H9 (cell line): Measurements from ENCODE around the gene CA5A. TPM values are rescaled to one million over a fixed set of nuclear protein-coding genes. Genes with fewer than 3 reads are reported as not detected.

ENCODE experiments used
- DNase-seq: peaks from one replicate; pipeline ENCODE4 v3.0.0-alpha.2; 2017
- H2AFZ ChIP-seq: one replicate; pipeline ENCODE4 v1.6.1; 2013; ENCODE audit warnings: mild to moderate bottlenecking, low read length, control low read depth, moderate library complexity
- H2AK5ac ChIP-seq: 2 replicates; pipeline ENCODE4 v1.6.1; 2013; ENCODE audit warnings: low read length, control low read depth, mixed read lengths; ENCODE audit not compliant: insufficient read length
- H2BK120ac ChIP-seq: one replicate; pipeline ENCODE4 v1.6.1; 2013; ENCODE audit warnings: low read depth, mild to moderate bottlenecking, low read length, control low read depth, inconsistent platforms; ENCODE audit not compliant: poor library complexity, severe bottlenecking
- H2BK12ac ChIP-seq: 2 replicates; pipeline ENCODE4 v1.6.1; 2013; ENCODE audit warnings: low read length, control low read depth, mixed read lengths, low read depth; ENCODE audit not compliant: insufficient read length
- H2BK15ac ChIP-seq: 2 replicates; pipeline ENCODE4 v1.6.1; 2013; ENCODE audit warnings: low read depth, low read length, control low read depth
- H2BK20ac ChIP-seq: one replicate; pipeline ENCODE4 v1.6.1; 2013; ENCODE audit warnings: low read depth, mild to moderate bottlenecking, low read length, control low read depth, inconsistent platforms; ENCODE audit not compliant: poor library complexity, severe bottlenecking
- H2BK5ac ChIP-seq: 2 replicates; pipeline ENCODE4 v1.6.1; 2013; ENCODE audit warnings: low read length, control low read depth, mixed read lengths; ENCODE audit not compliant: insufficient read length
- H3K14ac ChIP-seq: 2 replicates; pipeline ENCODE4 v1.6.1; 2013; ENCODE audit warnings: low read length, control low read depth; ENCODE audit not compliant: insufficient read depth
- H3K18ac ChIP-seq: 2 replicates; pipeline ENCODE4 v1.6.1; 2013; ENCODE audit warnings: low read depth, mild to moderate bottlenecking, mixed read lengths, low read length, control low read depth; ENCODE audit not compliant: insufficient read length
- H3K23ac ChIP-seq: 2 replicates; pipeline ENCODE4 v1.6.1; 2013; ENCODE audit warnings: low read length, control low read depth, mixed read lengths, low read depth; ENCODE audit not compliant: insufficient read length
- H3K23me2 ChIP-seq: 2 replicates; pipeline ENCODE4 v1.6.1; 2013; ENCODE audit warnings: low read depth, mild to moderate bottlenecking, mixed read lengths, low read length, control low read depth; ENCODE audit not compliant: insufficient read length, poor library complexity, severe bottlenecking
- H3K27ac ChIP-seq: 2 replicates; pipeline ENCODE4 v1.5.1; 2013; ENCODE audit warnings: low read length, control low read depth, mixed read lengths, low read depth; ENCODE audit not compliant: insufficient read length
- H3K27me3 ChIP-seq: 2 replicates; pipeline ENCODE4 v1.6.1; 2013; ENCODE audit warnings: low read length, control low read depth, inconsistent platforms; ENCODE audit not compliant: insufficient read depth
- H3K4ac ChIP-seq: 2 replicates; pipeline ENCODE4 v1.6.1; 2013; ENCODE audit warnings: low read depth, mild to moderate bottlenecking, control low read depth, inconsistent platforms, low read length, moderate library complexity
- H3K4me1 ChIP-seq: 2 replicates; pipeline ENCODE4 v1.6.1; 2013; ENCODE audit warnings: low read length, control low read depth, inconsistent platforms; ENCODE audit not compliant: insufficient read depth
- H3K4me2 ChIP-seq: 2 replicates; pipeline ENCODE4 v1.6.1; 2013; ENCODE audit warnings: low read length, control low read depth, mixed read lengths; ENCODE audit not compliant: insufficient read length, insufficient read depth
- H3K56ac ChIP-seq: 2 replicates; pipeline ENCODE4 v1.6.1; 2013; ENCODE audit warnings: low read depth, mild to moderate bottlenecking, mixed read lengths, low read length, control low read depth; ENCODE audit not compliant: insufficient read length
- H3K79me1 ChIP-seq: 2 replicates; pipeline ENCODE4 v1.6.1; 2013; ENCODE audit warnings: low read depth, mild to moderate bottlenecking, moderate library complexity, low read length, control low read depth, inconsistent platforms; ENCODE audit not compliant: insufficient read depth, poor library complexity, severe bottlenecking
- H3K79me2 ChIP-seq: 2 replicates; pipeline ENCODE4 v1.6.1; 2013; ENCODE audit warnings: low read length, control low read depth, inconsistent platforms; ENCODE audit not compliant: insufficient read depth
- H3K9ac ChIP-seq: 2 replicates; pipeline ENCODE4 v1.6.1; 2013; ENCODE audit warnings: low read length, control low read depth, mixed read lengths; ENCODE audit not compliant: insufficient read length; ENCODE audit errors: extremely low read depth
- H3K9me3 ChIP-seq: one replicate; pipeline ENCODE4 v1.6.1; 2013; ENCODE audit warnings: low read depth, low read length, inconsistent platforms; ENCODE audit not compliant: control insufficient read depth
- H3T11ph ChIP-seq: one replicate; pipeline ENCODE4 v1.6.1; 2013; ENCODE audit warnings: mild to moderate bottlenecking, low read length, control low read depth, inconsistent platforms
- H4K20me1 ChIP-seq: one replicate; pipeline ENCODE4 v1.6.1; 2013; ENCODE audit not compliant: control insufficient read depth, insufficient read length, insufficient read depth
- H4K5ac ChIP-seq: 2 replicates; pipeline ENCODE4 v1.6.1; 2013; ENCODE audit warnings: low read depth, mild to moderate bottlenecking, mixed read lengths, low read length, control low read depth; ENCODE audit not compliant: insufficient read length
- H4K8ac ChIP-seq: replicated peaks from 2 replicates; pipeline ENCODE4 v1.6.1; 2013; ENCODE audit warnings: low read length, control low read depth, mixed read lengths, low read depth; ENCODE audit not compliant: insufficient read length
- H4K91ac ChIP-seq: 2 replicates; pipeline ENCODE4 v1.6.1; 2013; ENCODE audit warnings: low read depth, mild to moderate bottlenecking, moderate library complexity, mixed read lengths, low read length, control low read depth; ENCODE audit not compliant: insufficient read length
- H3K27ac Mint-ChIP-seq, 3 experiments: 2 replicates in 2 of 3; 3 replicates in 1 of 3; pipeline ENCODE4 v1.8.0; 2020 to 2021; ENCODE audit warnings: mixed read lengths in 3 of 3, mild to moderate bottlenecking in 1 of 3, moderate library complexity in 1 of 3
- H3K27me3 Mint-ChIP-seq: 2 replicates; pipeline ENCODE4 v1.8.0; 2021; ENCODE audit warnings: low read depth, mild to moderate bottlenecking, moderate library complexity, mixed read lengths
- H3K36me3 Mint-ChIP-seq, 3 experiments: 2 replicates in 2 of 3; 3 replicates in 1 of 3; pipeline ENCODE4 v1.8.0; 2020 to 2021; ENCODE audit warnings: low read depth in 3 of 3, mixed read lengths in 3 of 3; ENCODE audit not compliant: insufficient read depth in 1 of 3
- H3K4me1 Mint-ChIP-seq, 2 experiments: 2 replicates each; pipeline ENCODE4 v1.8.0; 2020; ENCODE audit warnings: mixed read lengths in 2 of 2
- H3K4me3 Mint-ChIP-seq, 2 experiments: 2 replicates in 1 of 2; 3 replicates in 1 of 2; pipeline ENCODE4 v1.8.0; 2020 to 2021; ENCODE audit warnings: mild to moderate bottlenecking in 2 of 2, mixed read lengths in 2 of 2, moderate library complexity in 1 of 2
- H3K9me3 Mint-ChIP-seq, 2 experiments: 2 replicates in 1 of 2; 3 replicates in 1 of 2; pipeline ENCODE4 v1.8.0; 2020; ENCODE audit warnings: mild to moderate bottlenecking in 2 of 2, mixed read lengths in 2 of 2, moderate library complexity in 1 of 2
- WGBS: extraction: QIAGEN DNeasy Blood & Tissue Kit; methylation state at CpG from one replicate; pipeline ENCODE4 v1.1.7; 2013; ENCODE audit warnings: missing lambda C conversion rate, low lambda C conversion rate, mixed read lengths; ENCODE audit not compliant: insufficient read length; ENCODE audit errors: extremely low coverage; 5-methylcytosine and 5-hydroxymethylcytosine counted together
- total RNA-seq: library from RNA; stranded (reverse); gene quantifications from 2 replicates; pipeline ENCODE4 v1.2.1, GENCODE V29; 2021
- TF ChIP-seq, protein P1 (sequence below): fragments of 200-600 bp; sonication (generic); conservative IDR thresholded peaks from 3 replicates; pipeline ENCODE4 v1.8.0; 2021; ENCODE audit warnings: antibody characterized with exemption, mild to moderate bottlenecking

CA5A gene
- total RNA-seq, 1 experiment from 2014 or later, result not detected

DNA sequence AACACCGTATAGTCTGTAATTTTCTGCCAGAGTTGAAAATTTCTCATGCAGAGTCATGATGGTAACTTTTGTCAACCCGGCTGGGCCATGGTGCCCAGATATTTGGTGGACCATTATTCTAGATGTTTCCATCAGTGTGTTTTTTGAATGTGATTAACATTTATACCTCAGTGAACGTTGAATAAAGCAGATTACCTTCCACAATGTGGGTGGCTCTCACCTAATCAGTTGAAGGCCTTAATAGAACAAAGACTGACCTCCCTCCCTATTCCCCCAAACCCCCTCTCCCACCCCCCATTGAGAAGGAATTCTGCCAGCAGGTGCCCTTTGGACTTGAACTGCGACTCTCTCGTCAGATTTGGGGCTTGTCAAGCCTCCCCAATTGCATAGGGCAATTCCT, 6.4 kb upstream of the CA5A start:
- H2AK5ac ChIP-seq, result no peak overlapping the region
- no peak overlapping the region for H3K4me2 ChIP-seq
- no peak overlapping the region for H2AFZ ChIP-seq
- no peak overlapping the region for H3K4me3 Mint-ChIP-seq
- H3K27me3 Mint-ChIP-seq, result peaks cover 3% of the 10 kb centered on the region; the same call in 1 of the 2 replicates
- no peak overlapping the region for H2BK20ac ChIP-seq
- no peaks in the 10 kb centered on the region for H4K20me1 ChIP-seq
- no CpG with 5 or more reads among the region's 5 CpGs for WGBS
- H3T11ph ChIP-seq, result no peak overlapping the region
- no peak overlapping the region for H4K8ac ChIP-seq
- H3K4ac ChIP-seq, result no peak overlapping the region
- H3K4me1 Mint-ChIP-seq, result peaks cover 22 to 30% of the 10 kb centered on the region in 2 experiments
- no peaks in the 10 kb centered on the region; the same call in 1 of the 2 replicates for H3K4me1 ChIP-seq
- no peaks in the 10 kb centered on the region for H3K79me1 ChIP-seq
- no peaks in the 10 kb centered on the region for H3K79me2 ChIP-seq
- H3K9me3 ChIP-seq, result no peaks in the 10 kb centered on the region
- H3K9me3 Mint-ChIP-seq, result no peaks in the 10 kb centered on the region; a peak in 1 of 5 replicates
- no peak overlapping the region for H3K18ac ChIP-seq
- H3K27ac Mint-ChIP-seq, result no peak overlapping the region
- no peak overlapping the region for H2BK12ac ChIP-seq
- no peak overlapping the region for H2BK5ac ChIP-seq
- no peak overlapping the region for H4K5ac ChIP-seq
- H3K9ac ChIP-seq, result no peak overlapping the region
- no peaks in the 10 kb centered on the region for H3K23me2 ChIP-seq
- no peak overlapping the region for H3K56ac ChIP-seq
- H3K27ac ChIP-seq, result no peak overlapping the region
- no peak overlapping the region for H3K14ac ChIP-seq
- no peak overlapping the region for H2BK120ac ChIP-seq
- H4K91ac ChIP-seq, result no peak overlapping the region
- no peak overlapping the region for H2BK15ac ChIP-seq
- H3K23ac ChIP-seq, result no peak overlapping the region
- H3K27me3 ChIP-seq, result no peaks in the 10 kb centered on the region
- no peaks in the 10 kb centered on the region for H3K36me3 Mint-ChIP-seq
- DNase-seq, result no peak
- TF ChIP-seq, protein P1, sequence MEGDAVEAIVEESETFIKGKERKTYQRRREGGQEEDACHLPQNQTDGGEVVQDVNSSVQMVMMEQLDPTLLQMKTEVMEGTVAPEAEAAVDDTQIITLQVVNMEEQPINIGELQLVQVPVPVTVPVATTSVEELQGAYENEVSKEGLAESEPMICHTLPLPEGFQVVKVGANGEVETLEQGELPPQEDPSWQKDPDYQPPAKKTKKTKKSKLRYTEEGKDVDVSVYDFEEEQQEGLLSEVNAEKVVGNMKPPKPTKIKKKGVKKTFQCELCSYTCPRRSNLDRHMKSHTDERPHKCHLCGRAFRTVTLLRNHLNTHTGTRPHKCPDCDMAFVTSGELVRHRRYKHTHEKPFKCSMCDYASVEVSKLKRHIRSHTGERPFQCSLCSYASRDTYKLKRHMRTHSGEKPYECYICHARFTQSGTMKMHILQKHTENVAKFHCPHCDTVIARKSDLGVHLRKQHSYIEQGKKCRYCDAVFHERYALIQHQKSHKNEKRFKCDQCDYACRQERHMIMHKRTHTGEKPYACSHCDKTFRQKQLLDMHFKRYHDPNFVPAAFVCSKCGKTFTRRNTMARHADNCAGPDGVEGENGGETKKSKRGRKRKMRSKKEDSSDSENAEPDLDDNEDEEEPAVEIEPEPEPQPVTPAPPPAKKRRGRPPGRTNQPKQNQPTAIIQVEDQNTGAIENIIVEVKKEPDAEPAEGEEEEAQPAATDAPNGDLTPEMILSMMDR, result no peak
